Nephron progenitor cell (in vitro differentiated cells): ENCODE results near the gene GH2.

Experiments used
- DNase-seq: peaks from one replicate; pipeline ENCODE4 v3.0.0; 2021
- H3K27ac Mint-ChIP-seq: 2 replicates; pipeline ENCODE4 v1.8.0; 2021; ENCODE audit warnings: mild to moderate bottlenecking, moderate library complexity, mixed read lengths
- H3K27me3 Mint-ChIP-seq: 2 replicates; pipeline ENCODE4 v1.8.0; 2021; ENCODE audit warnings: mild to moderate bottlenecking, low read depth, mixed read lengths; ENCODE audit not compliant: poor library complexity
- H3K36me3 Mint-ChIP-seq: 2 replicates; pipeline ENCODE4 v1.8.0; 2021; ENCODE audit warnings: low read depth, mixed read lengths
- H3K4me1 Mint-ChIP-seq: 2 replicates; pipeline ENCODE4 v1.8.0; 2021; ENCODE audit warnings: mixed read lengths
- H3K4me3 Mint-ChIP-seq: 2 replicates; pipeline ENCODE4 v1.8.0; 2021; ENCODE audit warnings: mild to moderate bottlenecking, moderate library complexity, mixed read lengths
- H3K9me3 Mint-ChIP-seq: 2 replicates; pipeline ENCODE4 v1.8.0; 2021; ENCODE audit warnings: mild to moderate bottlenecking, moderate library complexity, mixed read lengths
- TF ChIP-seq, protein P1 (sequence below): fragments of 200-600 bp; sonication (generic); IDR thresholded peaks from 2 replicates; pipeline ENCODE4 v1.5.0; 2021; ENCODE audit warnings: antibody characterized with exemption

The GH2 gene

DNA sequence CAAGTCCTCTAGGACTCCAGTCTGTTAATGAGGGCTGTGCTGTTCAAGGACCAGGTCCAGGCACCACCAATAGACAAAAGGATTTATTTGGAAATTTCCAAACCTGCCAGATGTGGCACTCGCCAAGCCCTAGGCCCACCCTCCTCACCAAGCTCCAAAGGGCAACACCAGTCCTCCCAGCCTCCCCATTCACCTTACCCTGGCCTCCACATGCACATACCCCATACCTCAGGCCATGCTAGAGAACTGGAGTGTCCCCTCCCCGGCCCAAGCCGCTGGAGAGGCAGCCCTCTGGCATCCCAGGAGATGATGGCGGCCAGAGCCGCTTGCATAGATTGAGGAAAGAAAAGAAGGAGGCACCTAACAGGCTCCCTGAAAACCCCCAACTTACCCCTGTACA, 49.7 kb downstream of the GH2 start:
- H3K9me3 Mint-ChIP-seq, result no peaks in the 10 kb centered on the region
- TF ChIP-seq, protein P1, sequence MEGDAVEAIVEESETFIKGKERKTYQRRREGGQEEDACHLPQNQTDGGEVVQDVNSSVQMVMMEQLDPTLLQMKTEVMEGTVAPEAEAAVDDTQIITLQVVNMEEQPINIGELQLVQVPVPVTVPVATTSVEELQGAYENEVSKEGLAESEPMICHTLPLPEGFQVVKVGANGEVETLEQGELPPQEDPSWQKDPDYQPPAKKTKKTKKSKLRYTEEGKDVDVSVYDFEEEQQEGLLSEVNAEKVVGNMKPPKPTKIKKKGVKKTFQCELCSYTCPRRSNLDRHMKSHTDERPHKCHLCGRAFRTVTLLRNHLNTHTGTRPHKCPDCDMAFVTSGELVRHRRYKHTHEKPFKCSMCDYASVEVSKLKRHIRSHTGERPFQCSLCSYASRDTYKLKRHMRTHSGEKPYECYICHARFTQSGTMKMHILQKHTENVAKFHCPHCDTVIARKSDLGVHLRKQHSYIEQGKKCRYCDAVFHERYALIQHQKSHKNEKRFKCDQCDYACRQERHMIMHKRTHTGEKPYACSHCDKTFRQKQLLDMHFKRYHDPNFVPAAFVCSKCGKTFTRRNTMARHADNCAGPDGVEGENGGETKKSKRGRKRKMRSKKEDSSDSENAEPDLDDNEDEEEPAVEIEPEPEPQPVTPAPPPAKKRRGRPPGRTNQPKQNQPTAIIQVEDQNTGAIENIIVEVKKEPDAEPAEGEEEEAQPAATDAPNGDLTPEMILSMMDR, result no peak
- H3K27ac Mint-ChIP-seq, result peak overlapping the region; percentile 12
- H3K27me3 Mint-ChIP-seq, result peaks cover 2% of the 10 kb centered on the region
- peaks cover 60% of the 10 kb centered on the region for H3K36me3 Mint-ChIP-seq
- H3K4me1 Mint-ChIP-seq, result peaks cover 31% of the 10 kb centered on the region
- no peak for DNase-seq
- H3K4me3 Mint-ChIP-seq, result no peak overlapping the region

DNA sequence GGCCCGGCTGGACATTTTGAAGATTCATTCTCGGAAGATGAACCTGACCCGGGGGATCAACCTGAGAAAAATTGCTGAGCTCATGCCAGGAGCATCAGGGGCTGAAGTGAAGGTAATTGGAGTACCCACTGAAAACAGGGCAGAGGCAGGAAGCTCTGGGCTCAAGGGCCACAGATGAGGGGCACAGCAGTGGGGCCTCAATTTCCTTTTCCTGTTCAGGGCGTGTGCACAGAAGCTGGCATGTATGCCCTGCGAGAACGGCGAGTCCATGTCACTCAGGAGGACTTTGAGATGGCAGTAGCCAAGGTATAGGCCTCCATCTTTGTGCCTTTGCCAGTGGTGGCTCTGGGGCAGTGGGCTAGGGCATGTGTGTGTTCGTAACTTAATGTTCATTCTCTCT, 50.2 kb downstream of the GH2 start:
- Mint-ChIP-seq H3K4me1 (peaks cover 35% of the 10 kb centered on the region), H3K9me3 (no peaks in the 10 kb centered on the region), H3K4me3 (no peak overlapping the region), H3K36me3 (peaks cover 55% of the 10 kb centered on the region), H3K27me3 (peaks cover 5% of the 10 kb centered on the region), H3K27ac (no peak overlapping the region)
- DNase-seq, result no peak
- TF ChIP-seq, protein P1, result no peak

DNA sequence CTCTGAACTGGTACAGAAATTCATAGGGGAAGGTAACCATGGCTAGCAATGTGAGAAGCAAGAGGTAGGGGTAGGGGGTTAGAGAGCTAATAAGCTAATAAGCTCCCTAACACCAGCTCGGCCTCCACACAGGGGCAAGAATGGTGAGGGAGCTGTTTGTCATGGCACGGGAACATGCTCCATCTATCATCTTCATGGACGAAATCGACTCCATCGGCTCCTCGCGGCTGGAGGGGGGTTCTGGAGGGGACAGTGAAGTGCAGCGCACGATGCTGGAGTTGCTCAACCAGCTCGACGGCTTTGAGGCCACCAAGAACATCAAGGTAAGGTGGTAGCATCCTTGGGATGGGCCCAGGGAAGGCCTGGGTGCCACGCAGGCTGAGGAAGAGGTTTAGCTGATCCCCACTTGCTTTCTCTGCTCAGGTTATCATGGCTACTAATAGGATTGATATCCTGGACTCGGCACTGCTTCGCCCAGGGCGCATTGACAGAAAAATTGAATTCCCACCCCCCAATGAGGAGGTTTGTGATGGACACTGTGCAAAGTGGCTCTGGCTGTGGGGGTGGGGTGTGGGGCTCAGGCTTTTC, 50.7 kb downstream of the GH2 start:
- Mint-ChIP-seq H3K27ac (no peak overlapping the region), H3K9me3 (no peaks in the 10 kb centered on the region), H3K4me3 (no peak overlapping the region), H3K36me3 (peaks cover 54% of the 10 kb centered on the region), H3K27me3 (peaks cover 5% of the 10 kb centered on the region), H3K4me1 (peaks cover 40% of the 10 kb centered on the region)
- TF ChIP-seq, protein P1, result no peak
- DNase-seq, result no peak

DNA sequence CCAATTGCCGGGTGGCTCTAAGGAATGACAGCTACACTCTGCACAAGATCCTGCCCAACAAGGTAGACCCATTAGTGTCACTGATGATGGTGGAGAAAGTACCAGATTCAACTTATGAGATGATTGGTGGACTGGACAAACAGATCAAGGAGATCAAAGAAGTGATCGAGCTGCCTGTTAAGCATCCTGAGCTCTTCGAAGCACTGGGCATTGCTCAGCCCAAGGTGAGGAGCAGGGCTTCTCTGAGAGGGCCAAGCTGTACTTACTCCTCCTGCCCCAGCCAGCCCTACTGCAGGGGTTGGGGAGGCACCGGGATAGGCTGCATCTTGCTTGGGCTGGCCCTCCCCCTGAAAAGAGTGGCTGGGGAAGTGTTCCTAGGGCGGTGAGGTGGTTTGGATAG, 51.5 kb downstream of the GH2 start:
- H3K27me3 Mint-ChIP-seq, result peaks cover 5% of the 10 kb centered on the region
- H3K27ac Mint-ChIP-seq, result no peak overlapping the region
- H3K9me3 Mint-ChIP-seq, result no peaks in the 10 kb centered on the region
- DNase-seq, result no peak
- H3K36me3 Mint-ChIP-seq, result peaks cover 51% of the 10 kb centered on the region
- no peak overlapping the region for H3K4me3 Mint-ChIP-seq
- peaks cover 44% of the 10 kb centered on the region for H3K4me1 Mint-ChIP-seq
- TF ChIP-seq, protein P1, result no peak
